GM12878 (cell line): ENCODE results near the gene CABLES1.

ENCODE experiments used
- CEBPZ ChIP-seq: fragments of 150-350 bp; IDR thresholded peaks from 2 replicates; pipeline ENCODE4 v1.6.1; 2016; ENCODE audit warnings: low read depth, low read length
- CHD2 ChIP-seq: IDR thresholded peaks from 2 replicates; pipeline ENCODE4 v1.6.1; 2011; ENCODE audit warnings: low read depth, low read length, improper control_type of control experiment, borderline replicate concordance
- CTCF ChIP-seq, 3 experiments: IDR thresholded peaks in 2 of 3; conservative IDR thresholded peaks in 1 of 3; 2 replicates each; pipeline ENCODE4 v1.5.1; 2011; ENCODE audit warnings: low read depth in 3 of 3, low read length in 3 of 3, mild to moderate bottlenecking in 3 of 3, control low read depth in 2 of 3, moderate library complexity in 2 of 3, inconsistent platforms in 1 of 3, mixed read lengths in 1 of 3; ENCODE audit not compliant: control insufficient read depth in 2 of 3, insufficient read depth in 1 of 3; ENCODE audit errors: extremely low read depth in 1 of 3
- EP300 ChIP-seq, 2 experiments: fragments of 150-350 bp in 1 of 2; IDR thresholded peaks; 2 replicates each; pipeline ENCODE4 v1.6.1; 2011 to 2012; ENCODE audit warnings: low read depth in 2 of 2, low read length in 2 of 2, borderline replicate concordance in 1 of 2, improper control_type of control experiment in 1 of 2, inconsistent platforms in 1 of 2; ENCODE audit not compliant: control insufficient read depth in 1 of 2
- IRF3 ChIP-seq: fragments of 450-650 bp; IDR thresholded peaks from 2 replicates; pipeline ENCODE4 v1.6.1; 2014; ENCODE audit warnings: mild to moderate bottlenecking
- PAX8 ChIP-seq: fragments of 450-650 bp; IDR thresholded peaks from 2 replicates; pipeline ENCODE4 v1.6.1; 2017; ENCODE audit warnings: mild to moderate bottlenecking, moderate library complexity
- POLR2A ChIP-seq: IDR thresholded peaks from 2 replicates; pipeline ENCODE4 v1.6.1; 2011; ENCODE audit warnings: low read depth, mild to moderate bottlenecking, low read length
- POLR2AphosphoS2 ChIP-seq: IDR thresholded peaks from 2 replicates; pipeline ENCODE4 v1.6.1; 2011; ENCODE audit warnings: low read depth, mild to moderate bottlenecking, low read length, improper control_type of control experiment, moderate library complexity
- SREBF2 ChIP-seq: IDR thresholded peaks from 2 replicates; pipeline ENCODE4 v1.6.1; 2012; ENCODE audit warnings: mild to moderate bottlenecking, low read length
- TCF3 ChIP-seq: IDR thresholded peaks from 2 replicates; pipeline ENCODE4 v1.6.1; 2012; ENCODE audit warnings: low read depth, mild to moderate bottlenecking, low read length, borderline replicate concordance; ENCODE audit not compliant: insufficient read depth
- ZNF592 ChIP-seq: fragments of 450-650 bp; IDR thresholded peaks from 2 replicates; pipeline ENCODE4 v1.6.1; 2017; ENCODE audit warnings: mild to moderate bottlenecking, moderate library complexity

- TF ChIP-seq POLR2A (no peak), SREBF2 (no peak), PAX8 (no peak), CTCF (IDR thresholded peaks at IDR 0.05 in 2 of 3, conservative IDR thresholded peaks at IDR 0.05 in 1 of 3; ENCODE audit: control insufficient read depth in 2 of 3, extremely low read depth in 1 of 3, insufficient read depth in 1 of 3, low read depth in 3 of 3, low read length in 3 of 3) (no peak), EP300 (IDR thresholded peaks at IDR 0.05; ENCODE audit: borderline replicate concordance in 1 of 2, control insufficient read depth in 1 of 2, low read depth in 2 of 2, low read length in 2 of 2) (no peak), IRF3 (no peak), TCF3 (no peak), CEBPZ (no peak), ZNF592 (no peak), POLR2AphosphoS2 (no peak), CHD2 (no peak)
Measured at GRCh38 chr18:23200756-23201155, 65.5 kb downstream of the CABLES1 start.
